NT2/D1 (cell line): ENCODE data around the gene ADO.

Experiments
- DNase-seq: peaks from one replicate; pipeline ENCODE4 v3.0.0-alpha.2; 2011; ENCODE audit warnings: low read depth, low spot score
- H3K27me3 ChIP-seq: 2 replicates; pipeline ENCODE4 v1.6.0; 2011; ENCODE audit warnings: mild to moderate bottlenecking; ENCODE audit not compliant: insufficient read length, insufficient read depth
- H3K36me3 ChIP-seq: 2 replicates; pipeline ENCODE4 v1.6.1; 2011; ENCODE audit warnings: mild to moderate bottlenecking, low read length, mixed read lengths; ENCODE audit not compliant: insufficient read depth, insufficient read length
- H3K4me1 ChIP-seq: 2 replicates; pipeline ENCODE4 v1.5.1; 2011; ENCODE audit not compliant: insufficient read depth, insufficient read length
- H3K4me3 ChIP-seq: 2 replicates; pipeline ENCODE4 v1.5.1; 2011; ENCODE audit warnings: low read depth; ENCODE audit not compliant: insufficient read length
- H3K9ac ChIP-seq: 2 replicates; pipeline ENCODE4 v1.6.0; 2011; ENCODE audit warnings: low read depth; ENCODE audit not compliant: insufficient read length
- H3K9me3 ChIP-seq: 2 replicates; pipeline ENCODE4 v1.5.1; 2011; ENCODE audit warnings: mild to moderate bottlenecking, low read length; ENCODE audit not compliant: insufficient read depth
- SUZ12 ChIP-seq: IDR thresholded peaks from 2 replicates; pipeline ENCODE4 v1.6.1; 2011; ENCODE audit not compliant: insufficient read length, insufficient read depth; ENCODE audit errors: extremely low read depth
- YY1 ChIP-seq: IDR thresholded peaks from 2 replicates; pipeline ENCODE4 v1.6.1; 2011; ENCODE audit not compliant: insufficient read length, insufficient read depth
- ZNF274 ChIP-seq: IDR thresholded peaks from 2 replicates; pipeline ENCODE4 v1.6.1; 2011; ENCODE audit warnings: mild to moderate bottlenecking, low read depth, low read length

ADO gene

GRCh38 chr10:62794306-62794705 is 10.2 kb upstream of the ADO start:
- TF ChIP-seq SUZ12 (no peak), ZNF274 (no peak), YY1 (no peak)
- no peak overlapping the region for H3K9ac ChIP-seq
- H3K4me1 ChIP-seq: no peaks in the 10 kb centered on the region
- no peaks in the 10 kb centered on the region for H3K27me3 ChIP-seq
- no peaks in the 10 kb centered on the region for H3K9me3 ChIP-seq
- H3K36me3 ChIP-seq: no peaks in the 10 kb centered on the region
- DNase-seq: no peak
- no peak overlapping the region for H3K4me3 ChIP-seq

DNA sequence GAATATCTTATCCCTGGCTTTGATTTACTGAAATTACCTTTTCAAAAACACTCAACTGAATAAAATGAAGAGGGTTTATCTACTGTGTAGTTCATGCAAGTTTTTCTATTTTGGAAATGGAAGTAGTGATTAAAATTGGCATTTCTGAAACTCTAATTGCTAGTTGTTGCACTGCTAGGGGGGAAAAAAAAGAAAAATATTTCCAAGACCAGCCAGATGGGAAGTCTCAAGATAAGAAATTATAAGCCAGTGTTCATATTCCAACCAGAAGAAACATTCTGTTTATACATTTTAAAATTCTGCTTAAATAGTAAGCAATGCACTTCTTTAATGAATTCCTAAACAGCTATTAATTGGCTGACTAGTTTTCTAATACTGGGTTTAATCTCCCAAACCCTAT is 9.4 kb upstream of the ADO start:
- H3K9me3 ChIP-seq: no peaks in the 10 kb centered on the region
- no peaks in the 10 kb centered on the region for H3K36me3 ChIP-seq
- H3K9ac ChIP-seq: no peak overlapping the region
- H3K4me3 ChIP-seq: no peak overlapping the region
- no peaks in the 10 kb centered on the region for H3K27me3 ChIP-seq
- no peaks in the 10 kb centered on the region for H3K4me1 ChIP-seq
- TF ChIP-seq ZNF274 (no peak), YY1 (no peak), SUZ12 (no peak)
- DNase-seq: no peak

GRCh38 chr10:62795762-62796161 is 8.8 kb upstream of the ADO start:
- no peak overlapping the region for H3K4me3 ChIP-seq
- H3K9me3 ChIP-seq: no peaks in the 10 kb centered on the region
- TF ChIP-seq ZNF274: no peak
- TF ChIP-seq SUZ12: no peak
- no peak for TF ChIP-seq YY1
- no peak for DNase-seq
- no peaks in the 10 kb centered on the region for H3K27me3 ChIP-seq
- H3K4me1 ChIP-seq: no peaks in the 10 kb centered on the region
- H3K9ac ChIP-seq: no peak overlapping the region
- H3K36me3 ChIP-seq: no peaks in the 10 kb centered on the region

DNA sequence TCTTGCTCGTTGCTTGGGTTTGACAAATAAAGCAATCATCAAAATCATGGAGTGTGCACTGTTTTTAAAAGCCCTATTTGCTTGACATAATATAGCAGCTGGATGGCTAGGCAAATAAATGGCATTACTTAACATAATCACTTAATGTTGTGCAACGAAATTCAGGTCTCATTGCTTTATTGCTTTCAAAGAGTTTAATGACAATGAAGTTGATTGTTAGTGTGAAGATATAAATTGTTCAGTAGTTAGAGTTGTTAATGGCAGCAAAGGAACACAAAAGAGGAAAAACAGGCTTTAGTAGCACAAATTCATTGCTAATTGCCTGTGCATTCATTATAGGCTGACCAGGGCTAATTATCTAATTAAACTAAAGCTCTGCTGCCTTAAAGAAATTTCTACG is 7.6 kb upstream of the ADO start:
- no peak overlapping the region for H3K4me3 ChIP-seq
- DNase-seq: no peak
- TF ChIP-seq ZNF274 (no peak), YY1 (no peak), SUZ12 (no peak)
- no peaks in the 10 kb centered on the region for H3K9me3 ChIP-seq
- H3K4me1 ChIP-seq: no peaks in the 10 kb centered on the region
- H3K36me3 ChIP-seq: no peaks in the 10 kb centered on the region
- no peaks in the 10 kb centered on the region for H3K27me3 ChIP-seq
- H3K9ac ChIP-seq: no peak overlapping the region

GRCh38 chr10:62801871-62802270 is 2.6 kb upstream of the ADO start:
- no peaks in the 10 kb centered on the region for H3K27me3 ChIP-seq
- H3K4me3 ChIP-seq: no peak overlapping the region
- no peak for DNase-seq
- no peak overlapping the region for H3K9ac ChIP-seq
- H3K4me1 ChIP-seq: no peaks in the 10 kb centered on the region
- H3K9me3 ChIP-seq: no peaks in the 10 kb centered on the region
- TF ChIP-seq SUZ12: no peak
- peaks cover 12% of the 10 kb centered on the region for H3K36me3 ChIP-seq

GRCh38 chr10:62803724-62804355 is 680 bp upstream of the ADO start:
- no peak for TF ChIP-seq SUZ12
- no peak for TF ChIP-seq ZNF274
- no peak for TF ChIP-seq YY1
- Histone ChIP-seq H3K4me1 (no peaks in the 10 kb centered on the region), H3K9me3 (no peaks in the 10 kb centered on the region), H3K4me3 (peak overlapping the region; percentile 85), H3K27me3 (no peaks in the 10 kb centered on the region), H3K9ac (peak overlapping the region; percentile 97), H3K36me3 (peaks cover 18% of the 10 kb centered on the region)
- DNase-seq: no peak

DNA sequence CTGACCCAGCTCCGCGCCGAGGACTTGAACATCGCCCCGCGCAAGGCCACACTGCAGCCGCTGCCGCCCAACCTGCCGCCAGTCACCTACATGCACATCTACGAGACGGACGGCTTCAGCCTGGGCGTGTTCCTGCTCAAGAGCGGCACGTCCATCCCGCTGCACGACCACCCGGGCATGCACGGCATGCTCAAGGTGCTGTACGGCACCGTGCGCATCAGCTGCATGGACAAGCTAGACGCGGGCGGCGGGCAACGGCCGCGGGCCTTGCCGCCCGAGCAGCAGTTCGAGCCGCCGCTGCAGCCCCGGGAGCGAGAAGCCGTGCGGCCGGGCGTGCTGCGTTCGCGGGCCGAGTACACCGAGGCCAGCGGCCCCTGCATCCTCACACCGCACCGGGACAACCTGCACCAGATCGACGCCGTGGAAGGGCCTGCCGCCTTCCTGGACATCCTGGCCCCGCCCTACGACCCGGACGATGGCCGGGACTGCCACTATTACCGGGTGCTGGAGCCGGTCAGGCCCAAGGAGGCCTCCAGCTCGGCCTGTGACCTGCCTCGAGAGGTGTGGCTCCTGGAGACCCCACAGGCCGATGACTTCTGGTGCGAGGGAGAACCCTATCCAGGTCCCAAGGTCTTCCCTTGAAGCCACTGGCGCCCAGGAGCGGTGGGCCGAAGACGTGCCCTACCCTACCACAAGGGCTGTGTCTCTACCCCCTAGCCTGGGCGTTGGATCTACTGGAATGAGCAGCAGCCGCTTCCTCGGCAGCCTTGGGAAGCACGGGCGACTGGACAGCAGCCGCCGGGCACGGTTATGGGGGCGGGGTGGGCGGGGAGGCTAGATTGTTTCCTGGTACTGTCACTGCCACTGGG is 945 bp downstream of the ADO start:
- Histone ChIP-seq H3K27me3 (no peaks in the 10 kb centered on the region), H3K9ac (peak overlapping the region; percentile 97), H3K9me3 (no peaks in the 10 kb centered on the region), H3K4me3 (peak overlapping the region; percentile 85), H3K36me3 (peaks cover 21% of the 10 kb centered on the region), H3K4me1 (no peaks in the 10 kb centered on the region)
- no peak for DNase-seq
- no peak for TF ChIP-seq YY1
- TF ChIP-seq SUZ12: no peak
- no peak for TF ChIP-seq ZNF274
